NCI-H2171 treated with DMSO at 0.1 percent for 48 hours (cell line): ENCODE results near the gene SLC18A2.
"Not testable (repeated sequence)": the region's sequence is repeated elsewhere in the genome, so short reads cannot be mapped to it uniquely, and the experiment has no call there.

Source experiments
- DNase-seq: peaks from one replicate; lab custom pipeline; 2025; lab: John Stamatoyannopoulos, UW

SLC18A2 gene

GRCh38 chr10:117262903-117263293 lies 22.0 kb downstream of the SLC18A2 start:
- DNase-seq = no peak

DNA sequence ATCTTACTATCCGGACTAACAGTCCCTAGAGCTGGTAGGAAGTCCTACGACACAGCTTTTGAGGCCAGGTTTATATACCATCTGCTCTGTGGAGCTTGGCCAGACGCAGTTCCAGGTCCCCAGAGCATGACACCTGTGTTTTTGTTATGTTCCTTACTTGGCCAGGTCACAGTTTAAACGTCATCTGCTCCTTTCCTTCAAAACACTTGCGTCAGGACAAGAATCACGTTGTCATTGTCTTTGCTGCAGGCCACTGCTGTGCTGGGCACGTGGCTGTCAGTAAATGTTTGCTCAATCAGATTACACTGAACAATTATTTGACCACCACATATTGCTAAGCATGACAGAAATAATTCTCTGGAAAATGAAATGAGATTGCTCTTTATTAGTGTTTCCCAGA lies 23.9 kb downstream of the SLC18A2 start:
- peak; percentile 41 for DNase-seq

DNA sequence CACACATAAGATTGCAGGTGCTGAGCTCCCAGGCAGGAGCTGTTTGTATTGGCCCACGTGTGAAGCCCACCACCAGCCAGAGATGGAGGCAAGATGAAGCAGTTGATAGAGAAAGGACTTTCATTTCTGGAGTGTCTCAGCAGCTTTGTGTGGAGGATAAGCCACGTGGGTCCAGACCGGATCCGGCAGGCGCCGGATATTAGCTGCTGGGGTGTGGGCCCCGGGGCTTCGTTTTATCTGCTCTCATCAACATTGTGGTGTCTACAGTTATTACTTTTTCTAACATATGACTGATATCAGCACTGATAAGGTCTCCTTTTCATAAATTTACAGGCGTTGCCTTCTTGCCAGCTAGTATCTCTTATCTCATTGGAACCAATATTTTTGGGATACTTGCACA lies 25.5 kb downstream of the SLC18A2 start:
- no peak for DNase-seq

DNA sequence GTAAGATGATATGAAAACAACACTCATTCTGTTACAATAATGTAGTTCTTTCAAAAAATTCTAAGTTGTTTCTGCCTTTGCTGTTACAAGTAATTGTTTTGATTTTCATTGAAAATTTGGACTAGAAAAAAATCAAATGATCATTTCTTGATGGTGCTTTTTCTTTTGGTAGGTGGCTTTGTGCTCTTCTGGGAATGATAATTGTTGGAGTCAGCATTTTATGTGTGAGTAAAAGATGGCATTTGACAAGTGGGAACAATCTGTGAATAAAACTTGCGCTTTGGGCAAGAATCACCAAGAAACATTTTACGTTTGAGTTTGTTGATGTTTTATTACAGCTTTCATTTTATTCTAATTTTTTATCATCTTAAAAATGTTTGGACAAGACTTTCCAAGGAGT lies 25.9 kb downstream of the SLC18A2 start:
- DNase-seq = no peak

GRCh38 chr10:117268258-117268657 lies 27.3 kb downstream of the SLC18A2 start:
- DNase-seq = no peak

- DNase-seq = no peak
Observed at GRCh38 chr10:117268907-117269306, 28.0 kb downstream of the SLC18A2 start.

GRCh38 chr10:117271427-117271826 lies 30.5 kb downstream of the SLC18A2 start:
- DNase-seq = no peak

GRCh38 chr10:117272195-117273076 lies 31.5 kb downstream of the SLC18A2 start:
- DNase-seq = no peak

- DNase-seq = no peak
Observed at GRCh38 chr10:117273980-117274379, 33.1 kb downstream of the SLC18A2 start.

- DNase-seq = no peak
Observed at GRCh38 chr10:117274509-117274908, 33.6 kb downstream of the SLC18A2 start.

GRCh38 chr10:117275121-117275520 lies 34.2 kb downstream of the SLC18A2 start:
- DNase-seq = no peak

GRCh38 chr10:117277675-117278074 lies 36.8 kb downstream of the SLC18A2 start:
- DNase-seq = no peak

- DNase-seq = no peak
Observed at GRCh38 chr10:117284716-117285494, 44.0 kb downstream of the SLC18A2 start.

DNA sequence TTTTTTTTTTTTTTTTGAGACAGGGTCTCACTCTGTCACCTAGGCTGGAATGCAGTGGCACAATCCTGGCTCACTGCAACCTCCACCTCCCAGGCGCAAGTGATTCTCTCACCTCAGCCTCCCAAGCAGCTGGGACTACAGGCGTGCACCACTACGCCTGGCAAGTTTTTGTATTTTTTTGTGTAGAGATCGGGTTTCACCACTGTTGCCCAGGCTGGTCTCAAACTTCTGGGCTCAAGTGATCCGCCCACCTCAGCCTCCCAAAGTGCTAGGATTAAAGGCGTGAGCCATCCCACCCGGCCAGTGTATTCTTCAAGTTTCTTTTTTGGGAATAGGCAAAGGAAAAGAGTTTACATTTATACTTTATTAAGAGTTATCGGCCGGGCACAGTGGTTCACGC lies 50.0 kb downstream of the SLC18A2 start:
- peak; percentile 4 for DNase-seq

GRCh38 chr10:117294039-117294645 lies 53.2 kb downstream of the SLC18A2 start:
- DNase-seq = no peak

GRCh38 chr10:117294735-117295134 lies 53.8 kb downstream of the SLC18A2 start:
- DNase-seq = no peak

- DNase-seq = no peak
Observed at GRCh38 chr10:117298219-117298618, 57.3 kb downstream of the SLC18A2 start.

DNA sequence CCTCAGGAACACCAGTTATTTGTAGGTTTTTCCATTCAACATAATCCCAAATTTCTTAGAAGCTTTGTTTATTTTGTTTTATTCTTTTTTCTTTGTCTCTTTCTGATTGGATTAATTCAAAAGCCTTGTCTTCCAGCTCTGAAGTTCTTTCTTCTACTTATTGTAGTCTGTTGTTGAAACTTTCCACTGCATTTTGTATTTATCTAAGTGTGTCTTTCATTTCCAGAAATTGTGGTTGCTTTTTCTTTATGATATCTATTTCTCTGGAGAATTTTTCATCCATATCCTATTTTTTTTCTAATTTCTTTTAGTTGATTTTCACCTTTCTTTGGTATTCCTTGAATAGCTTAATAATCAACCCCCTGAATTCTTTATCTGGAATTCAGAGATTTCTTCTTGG lies 58.5 kb downstream of the SLC18A2 start:
- DNase-seq = no peak

GRCh38 chr10:117300671-117301070 lies 59.8 kb downstream of the SLC18A2 start:
- DNase-seq = no peak

DNA sequence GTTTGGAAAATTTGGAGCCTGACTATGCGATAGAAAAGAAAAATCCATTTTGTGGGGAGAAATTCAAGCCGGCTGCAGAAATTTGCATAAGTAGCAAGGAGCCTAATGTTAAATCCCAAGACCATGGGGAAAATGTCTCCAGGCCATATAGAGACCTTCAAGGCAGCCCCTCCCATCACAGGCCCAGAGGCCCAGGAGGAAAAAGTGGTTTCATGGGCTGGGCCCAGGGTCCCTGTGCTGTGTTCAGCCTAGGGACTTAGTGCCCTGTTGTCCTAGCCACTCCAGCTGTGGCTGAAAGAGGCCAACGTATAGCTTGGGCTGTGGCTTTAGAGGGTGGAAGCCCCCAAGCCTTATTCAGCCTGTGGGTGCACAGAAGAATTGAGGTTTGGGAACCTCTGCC lies 62.5 kb downstream of the SLC18A2 start:
- not testable (repeated sequence) for DNase-seq

DNA sequence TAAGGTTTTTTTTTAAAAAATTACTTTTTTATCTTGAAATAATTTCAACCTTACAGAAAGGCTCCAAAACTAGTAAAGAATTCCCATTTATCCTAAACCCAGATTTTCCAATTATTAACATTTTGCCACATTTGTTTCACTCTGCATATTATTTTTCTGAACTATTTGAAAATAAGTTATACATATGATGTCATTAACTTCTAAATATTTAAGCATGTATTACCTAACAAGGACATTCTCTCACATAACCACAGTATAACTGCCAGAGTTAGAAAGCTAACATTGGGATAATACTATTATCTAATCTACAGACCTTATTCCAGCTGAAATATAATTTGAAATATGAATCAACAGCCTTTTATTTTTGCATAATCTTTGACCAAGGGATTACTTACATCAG lies 65.8 kb downstream of the SLC18A2 start:
- no peak for DNase-seq

GRCh38 chr10:117311261-117311660 lies 70.3 kb downstream of the SLC18A2 start:
- DNase-seq = no peak

DNA sequence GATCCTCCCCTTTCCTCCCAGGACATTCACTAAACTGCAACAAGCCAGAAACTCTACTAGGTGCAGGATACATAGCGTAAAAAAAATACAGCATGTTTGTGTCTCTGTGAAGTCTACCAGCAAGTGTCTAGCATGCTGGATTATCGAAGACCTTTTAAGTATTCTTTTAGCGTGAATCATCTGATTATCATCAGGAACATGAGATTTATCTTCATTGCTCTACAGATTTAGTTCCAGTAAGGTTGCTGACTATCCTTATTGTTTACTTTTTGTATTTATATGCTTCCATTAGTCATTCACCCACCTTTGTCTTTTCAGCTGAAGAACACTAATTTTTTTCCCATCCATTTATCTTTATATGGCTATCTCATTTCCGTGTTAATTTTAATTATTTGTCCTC lies 71.5 kb downstream of the SLC18A2 start:
- DNase-seq = no peak
